ENCODE data around the gene ETDC. TPM values are rescaled to one million over a fixed set of nuclear protein-coding genes. Genes with fewer than 3 reads are reported as not detected.
"Not testable (repeated sequence)": the region's sequence is repeated elsewhere in the genome, so short reads cannot be mapped to it uniquely, and the experiment has no call there.

The ETDC gene
- total RNA-seq, 4 donors from 2014 or later: not detected

GRCh38 chrX:135304741-135305140 is 4.5 kb upstream of the ETDC start:
- TF ChIP-seq POLR2A (IDR thresholded peaks at IDR 0.05) (no peak), EP300 (IDR thresholded peaks at IDR 0.05) (no peak), POLR2AphosphoS5 (IDR thresholded peaks at IDR 0.05) (no peak)
- TF ChIP-seq, protein P1, sequence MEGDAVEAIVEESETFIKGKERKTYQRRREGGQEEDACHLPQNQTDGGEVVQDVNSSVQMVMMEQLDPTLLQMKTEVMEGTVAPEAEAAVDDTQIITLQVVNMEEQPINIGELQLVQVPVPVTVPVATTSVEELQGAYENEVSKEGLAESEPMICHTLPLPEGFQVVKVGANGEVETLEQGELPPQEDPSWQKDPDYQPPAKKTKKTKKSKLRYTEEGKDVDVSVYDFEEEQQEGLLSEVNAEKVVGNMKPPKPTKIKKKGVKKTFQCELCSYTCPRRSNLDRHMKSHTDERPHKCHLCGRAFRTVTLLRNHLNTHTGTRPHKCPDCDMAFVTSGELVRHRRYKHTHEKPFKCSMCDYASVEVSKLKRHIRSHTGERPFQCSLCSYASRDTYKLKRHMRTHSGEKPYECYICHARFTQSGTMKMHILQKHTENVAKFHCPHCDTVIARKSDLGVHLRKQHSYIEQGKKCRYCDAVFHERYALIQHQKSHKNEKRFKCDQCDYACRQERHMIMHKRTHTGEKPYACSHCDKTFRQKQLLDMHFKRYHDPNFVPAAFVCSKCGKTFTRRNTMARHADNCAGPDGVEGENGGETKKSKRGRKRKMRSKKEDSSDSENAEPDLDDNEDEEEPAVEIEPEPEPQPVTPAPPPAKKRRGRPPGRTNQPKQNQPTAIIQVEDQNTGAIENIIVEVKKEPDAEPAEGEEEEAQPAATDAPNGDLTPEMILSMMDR (IDR thresholded peaks at IDR 0.05): no peak
- H3K27ac ChIP-seq: no peak overlapping the region
- ATAC-seq: no peak
- H3K4me1 ChIP-seq: no peaks in the 10 kb centered on the region
- H3K36me3 ChIP-seq: no peaks in the 10 kb centered on the region
- no peak overlapping the region for H3K4me3 ChIP-seq
- H3K27me3 ChIP-seq: no peaks in the 10 kb centered on the region
- no peaks in the 10 kb centered on the region for H3K9me3 ChIP-seq
- 75% methylated on average over 2 of the region's 2 CpGs; no CpG with 5 or more reads in 1 of the 2 donors for WGBS, 2 donors (ENCODE audit: low coverage in 1 of 2)

DNA sequence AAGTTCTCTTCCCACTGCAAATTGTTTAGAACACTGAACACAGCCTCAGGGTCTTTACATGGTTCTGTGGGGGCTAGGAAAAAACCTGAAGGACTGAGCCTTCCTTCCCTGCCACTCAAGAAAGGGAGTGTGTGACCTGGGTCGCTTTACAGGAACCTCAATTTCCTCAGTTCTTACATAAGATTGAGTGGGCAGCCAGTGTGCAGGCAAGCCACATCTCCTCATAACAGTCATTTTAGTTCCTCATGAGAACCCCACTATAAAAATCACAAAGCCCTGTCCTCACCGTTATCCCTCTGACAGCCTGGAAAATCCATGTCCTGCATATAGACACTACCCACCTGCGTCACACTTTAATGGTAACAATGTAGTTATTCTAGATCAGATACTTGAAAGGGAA is 2.1 kb upstream of the ETDC start:
- Histone ChIP-seq H3K9me3 (no peaks in the 10 kb centered on the region), H3K27ac (no peak overlapping the region), H3K4me1 (no peaks in the 10 kb centered on the region), H3K27me3 (no peaks in the 10 kb centered on the region), H3K36me3 (no peaks in the 10 kb centered on the region), H3K4me3 (no peak overlapping the region)
- TF ChIP-seq EP300 (IDR thresholded peaks at IDR 0.05) (no peak), POLR2AphosphoS5 (IDR thresholded peaks at IDR 0.05) (no peak), POLR2A (IDR thresholded peaks at IDR 0.05) (no peak)
- TF ChIP-seq, protein P1 (IDR thresholded peaks at IDR 0.05): no peak
- ATAC-seq: no peak
- 74 to 80% methylated on average over 2 to 3 of the region's 3 CpGs for WGBS, 2 donors (ENCODE audit: low coverage in 1 of 2)

- WGBS, 2 donors (ENCODE audit: low coverage in 1 of 2): no CpG with 5 or more reads among the region's 1 CpG
- TF ChIP-seq, protein P1 (IDR thresholded peaks at IDR 0.05): no peak
- TF ChIP-seq EP300 (IDR thresholded peaks at IDR 0.05) (no peak), POLR2A (IDR thresholded peaks at IDR 0.05) (no peak), POLR2AphosphoS5 (IDR thresholded peaks at IDR 0.05) (no peak)
- Histone ChIP-seq H3K9me3 (no peaks in the 10 kb centered on the region), H3K4me1 (no peaks in the 10 kb centered on the region), H3K36me3 (no peaks in the 10 kb centered on the region), H3K27me3 (no peaks in the 10 kb centered on the region), H3K27ac (no peak overlapping the region), H3K4me3 (no peak overlapping the region)
- ATAC-seq: no peak
Measured at GRCh38 chrX:135308345-135308855, 880 bp upstream of the ETDC start.

DNA sequence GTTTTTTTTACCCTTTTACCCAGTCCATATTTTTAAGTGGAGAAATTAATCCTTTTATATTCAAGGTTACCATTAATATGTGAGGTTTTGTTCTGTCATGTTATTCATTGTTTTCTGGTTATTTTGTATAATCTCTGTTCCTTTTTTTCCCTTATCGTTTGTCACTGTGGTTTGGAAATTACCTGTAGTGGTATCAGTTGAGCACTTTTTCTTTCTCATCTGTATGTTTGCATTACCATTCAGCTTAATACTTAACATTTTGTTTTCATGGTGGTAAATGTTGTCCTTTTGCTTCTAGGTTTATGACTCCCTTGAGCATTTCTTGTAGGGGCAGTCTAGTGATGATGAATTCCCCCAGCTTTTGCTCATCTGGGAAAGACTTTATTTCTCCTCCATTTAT is 6.6 kb downstream of the ETDC start:
- H3K27me3 ChIP-seq: no peaks in the 10 kb centered on the region
- H3K9me3 ChIP-seq: no peaks in the 10 kb centered on the region
- H3K27ac ChIP-seq: no peak overlapping the region
- no peak overlapping the region for H3K4me3 ChIP-seq
- peaks cover 0 to 10% of the 10 kb centered on the region in 2 donors for H3K36me3 ChIP-seq
- no peaks in the 10 kb centered on the region for H3K4me1 ChIP-seq
- 89 to 100% methylated on average over 1 of the region's 1 CpG for WGBS, 2 donors (ENCODE audit: low coverage in 1 of 2)
- ATAC-seq: no peak
- TF ChIP-seq, protein P1 (IDR thresholded peaks at IDR 0.05): no peak
- TF ChIP-seq POLR2A (IDR thresholded peaks at IDR 0.05) (no peak), POLR2AphosphoS5 (IDR thresholded peaks at IDR 0.05) (no peak), EP300 (IDR thresholded peaks at IDR 0.05) (no peak)

GRCh38 chrX:135324463-135324862 is 15.2 kb downstream of the ETDC start:
- Histone ChIP-seq H3K4me1 (no peaks in the 10 kb centered on the region), H3K27ac (no peak overlapping the region), H3K27me3 (no peaks in the 10 kb centered on the region), H3K9me3 (no peaks in the 10 kb centered on the region), H3K36me3 (peaks cover 0 to 5% of the 10 kb centered on the region in 2 donors), H3K4me3 (no peak overlapping the region)
- TF ChIP-seq POLR2A (IDR thresholded peaks at IDR 0.05) (no peak), POLR2AphosphoS5 (IDR thresholded peaks at IDR 0.05) (no peak), EP300 (IDR thresholded peaks at IDR 0.05) (no peak)
- 70% methylated on average over 4 of the region's 5 CpGs; no CpG with 5 or more reads in 1 of the 2 donors for WGBS, 2 donors (ENCODE audit: low coverage in 1 of 2)
- no peak for ATAC-seq

GRCh38 chrX:135325036-135325818 is 15.9 kb downstream of the ETDC start:
- WGBS, 2 donors (ENCODE audit: low coverage in 1 of 2): no CpG with 5 or more reads among the region's 32 CpGs
- ATAC-seq, H3K27ac ChIP-seq: not testable (repeated sequence)

More at GRCh38 chrX:135325036-135325818, 15.9 kb downstream of the ETDC start:
- not testable (repeated sequence) for H3K27me3 ChIP-seq, H3K9me3 ChIP-seq, H3K4me3 ChIP-seq, H3K36me3 ChIP-seq, H3K4me1 ChIP-seq

All from gastroesophageal sphincter (tissue), 4 donors.